ENCODE measurements around the gene C21orf58. TPM values are rescaled to one million over a fixed set of nuclear protein-coding genes. Genes with fewer than 3 reads are reported as not detected.
"Not testable (repeated sequence)": the region's sequence is repeated elsewhere in the genome, so short reads cannot be mapped to it uniquely, and the experiment has no call there.

C21orf58 gene
- total RNA-seq (1 to 10 TPM; 1.4 to 4.7 (median 1.9) TPM), polyA plus RNA-seq (1 to 10 TPM in 2 of 3 donors, under 1 TPM in 1; 0.92 to 7.4 (median 1.8) TPM)

DNA sequence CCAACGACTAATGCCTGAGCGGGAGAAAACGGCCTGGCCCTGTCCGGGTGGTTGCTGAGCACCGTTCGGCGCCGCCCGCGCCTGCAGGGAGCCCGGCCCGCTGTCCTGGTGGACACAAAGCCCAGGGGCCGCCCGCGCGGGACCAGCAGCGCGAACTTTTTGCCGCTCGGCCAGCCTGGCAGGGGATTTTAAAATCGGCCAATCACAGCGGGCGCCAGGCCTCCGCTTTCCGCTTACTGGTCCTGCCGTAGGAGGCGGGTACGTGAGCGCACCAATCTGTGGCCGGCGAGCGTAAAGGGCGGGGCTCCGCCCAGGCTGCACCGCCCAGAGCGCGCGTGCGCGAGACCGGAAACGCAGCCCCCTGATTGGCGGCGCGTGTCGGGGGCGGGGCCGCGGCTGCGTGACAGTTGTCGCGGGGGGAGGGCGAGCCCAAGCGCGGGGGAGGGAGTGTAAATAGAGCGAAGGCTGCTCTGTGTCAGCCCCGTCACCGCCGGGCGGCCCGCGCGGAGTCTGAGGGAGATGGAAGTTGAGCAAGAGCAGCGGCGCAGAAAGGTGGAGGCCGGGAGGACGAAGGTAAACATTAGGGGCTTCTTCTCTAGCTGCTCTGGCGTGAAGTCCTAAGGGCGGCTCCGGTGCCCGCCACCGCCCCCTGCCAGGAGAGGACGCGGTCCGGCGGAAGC is at the start of gene C21orf58, which contains the start of gene PCNT:
Gene C21orf58, minus strand, starts transcription at position 161 of the 680 bp plus-strand sequence. CDS start 1,132 bp downstream, outside the sequence.
Gene PCNT, plus strand, starts transcription at position 447 of the 680 bp plus-strand sequence. Its CDS starts 73 bp downstream, at position 520.
- Histone ChIP-seq H3K27me3 (no peaks in the 10 kb centered on the region), H3K27ac (peak within 1 kb of the TSS; percentile 94 to 99 (median 98)), H3K4me1 (peaks cover 0 to 34% (median 27%) of the 10 kb centered on the region in 4 donors), H3K9me3 (no peaks in the 10 kb centered on the region), H3K36me3 (peaks cover 0 to 11% (median 6%) of the 10 kb centered on the region in 4 donors), H3K4me3 (peak within 1 kb of the TSS; percentile 87 to 99 (median 94))
- intact Hi-C loops (cut with DNase I): loop anchor here (1.0 to 5.0 kb wide), 4 partner anchors 38 to 353 kb away; partner anchors contain the start of genes DIP2A, LSS and YBEY
- DNase-seq: peak; percentile 99
- 0% methylated on average over 76 of the region's 76 CpGs for WGBS, 2 donors
- TF ChIP-seq POLR2A (IDR thresholded peaks at IDR 0.05) (no peak), CTCF (IDR thresholded peaks at IDR 0.05) (no peak), POLR2AphosphoS5 (IDR thresholded peaks at IDR 0.05) (peak in 3 of 4 donors; percentile 46 to 59 (median 46)), EP300 (IDR thresholded peaks at IDR 0.05) (no peak)

- 91 to 92% methylated on average over 10 of the region's 10 CpGs for WGBS, 2 donors
Observed at GRCh38 chr21:46372947-46373346, 49.3 kb upstream of the C21orf58 start.

DNA sequence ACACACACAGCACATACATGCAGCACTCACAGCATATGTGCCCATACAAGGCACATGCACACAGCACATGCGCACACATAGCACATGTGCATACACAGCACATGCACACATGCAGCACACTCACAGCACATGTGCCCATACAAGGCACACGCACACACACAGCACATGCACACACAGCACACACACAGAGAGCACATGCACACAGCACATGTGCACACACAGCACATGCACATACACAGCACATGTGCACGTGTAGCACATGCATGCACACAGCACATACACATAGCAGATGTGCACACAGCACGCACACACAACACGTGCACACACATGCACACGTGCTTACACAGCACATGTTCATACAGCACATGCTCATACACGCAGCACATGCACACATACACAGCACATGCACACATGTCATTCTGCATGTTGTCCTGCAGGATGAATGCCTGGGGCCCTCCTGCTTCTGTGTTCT is 48.4 kb upstream of the C21orf58 start:
- Histone ChIP-seq H3K4me3 (no peak overlapping the region), H3K4me1 (no peaks in the 10 kb centered on the region), H3K27me3 (no peaks in the 10 kb centered on the region), H3K27ac (no peak overlapping the region), H3K9me3 (no peaks in the 10 kb centered on the region), H3K36me3 (peaks cover 1 to 13% (median 6%) of the 10 kb centered on the region in 4 donors)
- no peak for DNase-seq
- WGBS, 2 donors: 97 to 98% methylated on average over 7 of the region's 7 CpGs
- intact Hi-C loops (cut with DNase I): no loop called here
- TF ChIP-seq POLR2AphosphoS5 (IDR thresholded peaks at IDR 0.05): no peak
- no peak for TF ChIP-seq POLR2A (IDR thresholded peaks at IDR 0.05)
- no peak for TF ChIP-seq CTCF (IDR thresholded peaks at IDR 0.05)
- no peak for TF ChIP-seq EP300 (IDR thresholded peaks at IDR 0.05)

More at GRCh38 chr21:46372947-46373346, 49.3 kb upstream of the C21orf58 start:
- H3K27me3 ChIP-seq; H3K27ac ChIP-seq; H3K4me1 ChIP-seq; H3K4me3 ChIP-seq; DNase-seq; intact Hi-C loops (cut with DNase I); H3K9me3 ChIP-seq; H3K36me3 ChIP-seq: not testable (repeated sequence)

DNA sequence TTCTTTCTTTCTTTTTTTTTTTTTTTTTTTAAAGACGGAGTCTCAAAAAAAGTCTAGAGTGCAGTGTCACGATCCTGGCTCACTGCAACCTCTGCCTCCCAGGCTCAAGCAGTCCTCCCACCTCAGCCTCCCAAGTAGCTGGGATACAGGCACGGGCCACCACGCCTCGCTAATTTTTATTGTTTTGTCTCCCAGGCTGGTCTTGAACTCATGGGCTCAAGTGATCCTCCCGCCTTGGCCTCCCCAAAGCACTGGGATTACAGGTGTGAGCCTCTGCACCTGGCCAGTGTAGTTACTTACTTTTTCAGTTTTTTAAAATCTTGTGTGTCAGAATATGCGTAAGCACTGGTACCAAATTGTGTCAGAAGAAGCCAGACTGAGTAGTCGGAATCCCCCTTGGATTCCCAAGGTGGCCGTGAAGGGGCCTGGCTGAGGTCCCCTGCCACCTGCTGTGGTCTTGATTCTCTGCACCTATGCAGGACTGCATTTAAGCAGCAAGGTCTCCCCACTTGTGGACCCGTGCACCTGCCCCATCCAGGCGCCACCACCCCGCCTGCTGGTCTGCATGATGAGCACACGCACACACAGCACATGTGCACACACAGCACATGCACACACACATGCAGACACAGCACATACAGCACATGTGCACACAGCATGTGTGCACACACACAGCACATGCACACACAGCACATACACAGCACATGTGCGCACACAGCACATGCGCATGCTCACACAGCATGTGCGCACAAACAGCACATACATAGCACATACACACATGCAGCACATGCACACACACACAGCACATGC is 47.7 kb upstream of the C21orf58 start:
- H3K27ac ChIP-seq: no peak overlapping the region
- H3K36me3 ChIP-seq: peaks cover 8 to 20% (median 11%) of the 10 kb centered on the region in 4 donors
- no peak for DNase-seq
- no peak for TF ChIP-seq CTCF (IDR thresholded peaks at IDR 0.05)
- no peak for TF ChIP-seq EP300 (IDR thresholded peaks at IDR 0.05)
- TF ChIP-seq POLR2A (IDR thresholded peaks at IDR 0.05): no peak
- TF ChIP-seq POLR2AphosphoS5 (IDR thresholded peaks at IDR 0.05): no peak
- H3K4me3 ChIP-seq: no peak overlapping the region
- intact Hi-C loops (cut with DNase I): no loop called here
- no peaks in the 10 kb centered on the region for H3K9me3 ChIP-seq
- H3K4me1 ChIP-seq: no peaks in the 10 kb centered on the region
- H3K27me3 ChIP-seq: no peaks in the 10 kb centered on the region
- 93 to 96% methylated on average over 16 of the region's 16 CpGs for WGBS, 2 donors

All from sigmoid colon (tissue), 7 donors.